Stimulated activated CD4-positive, alpha-beta T cell treated with anti-CD3 and anti-CD28 coated beads, Interleukin-1b, Interleukin-23, amount 100 ng/mL, for 4 hours (primary cell): Measurements from ENCODE around the gene KRT32.
"Not testable (repeated sequence)": the region's sequence is repeated elsewhere in the genome, so short reads cannot be mapped to it uniquely, and the experiment has no call there.

ENCODE experiments used
- DNase-seq, 2 donors: peaks; one replicate each; pipeline ENCODE4 v3.0.0-alpha.2; 2020; ENCODE audit warnings: low read depth in 2 of 2

KRT32 gene

GRCh38 chr17:41429667-41430066, 37.5 kb downstream of the KRT32 start:
- DNase-seq: no peak

GRCh38 chr17:41428591-41429291, 38.4 kb downstream of the KRT32 start:
- no peak for DNase-seq

- DNase-seq: no peak
Observed at GRCh38 chr17:41424111-41424635, 43.0 kb downstream of the KRT32 start, which contains the start of gene KRT37. TSS of gene KRT37 (minus strand) at chr17:41424585. CDS start at chr17:41424523, 62 bp downstream.

GRCh38 chr17:41422586-41422985, 44.6 kb downstream of the KRT32 start:
- not testable (repeated sequence) for DNase-seq

GRCh38 chr17:41421617-41422016, 45.6 kb downstream of the KRT32 start:
- no peak for DNase-seq

- DNase-seq: no peak
Observed at GRCh38 chr17:41421116-41421515, 46.1 kb downstream of the KRT32 start.

- no peak for DNase-seq
Observed at GRCh38 chr17:41420134-41420533, 47.1 kb downstream of the KRT32 start.

- no peak for DNase-seq
Observed at GRCh38 chr17:41419716-41420115, 47.5 kb downstream of the KRT32 start.

GRCh38 chr17:41418116-41418860, 48.9 kb downstream of the KRT32 start:
- DNase-seq: no peak

- DNase-seq: no peak
Observed at GRCh38 chr17:41417576-41418015, 49.6 kb downstream of the KRT32 start.

- no peak for DNase-seq
Observed at GRCh38 chr17:41417127-41417526, 50.1 kb downstream of the KRT32 start.

- DNase-seq: no peak
Observed at GRCh38 chr17:41416479-41416878, 50.7 kb downstream of the KRT32 start.

- no peak for DNase-seq
Observed at GRCh38 chr17:41415833-41416335, 51.3 kb downstream of the KRT32 start.

- no peak for DNase-seq
Observed at GRCh38 chr17:41415411-41415810, 51.8 kb downstream of the KRT32 start.

- no peak for DNase-seq
Observed at GRCh38 chr17:41413982-41414381, 53.2 kb downstream of the KRT32 start.

- no peak for DNase-seq
Observed at GRCh38 chr17:41413353-41413957, 53.7 kb downstream of the KRT32 start.

GRCh38 chr17:41411072-41411840, 55.9 kb downstream of the KRT32 start:
- no peak for DNase-seq
